ENCODE data around the gene NXF2.
"Not testable (repeated sequence)": the region's sequence is repeated elsewhere in the genome, so short reads cannot be mapped to it uniquely, and the experiment has no call there.

Gene NXF2

GRCh38 chrX:102246893-102247292 lies at the start of gene NXF2:
TSS of gene NXF2 (plus strand) at chrX:102247167. CDS start at chrX:102307079, 59,912 bp downstream.
- not testable (repeated sequence) for H3K27me3 Mint-ChIP-seq; H3K36me3 Mint-ChIP-seq (ENCODE audit: low read depth); H3K4me1 Mint-ChIP-seq (ENCODE audit: low read depth); H3K27ac Mint-ChIP-seq; H3K9me3 Mint-ChIP-seq; H3K4me3 Mint-ChIP-seq

- H3K4me1 Mint-ChIP-seq (ENCODE audit: low read depth); H3K27ac Mint-ChIP-seq; H3K27me3 Mint-ChIP-seq; H3K36me3 Mint-ChIP-seq (ENCODE audit: low read depth); H3K9me3 Mint-ChIP-seq; H3K4me3 Mint-ChIP-seq: not testable (repeated sequence)
Measured at GRCh38 chrX:102207940-102208339, 39.0 kb upstream of the NXF2 start.

- not testable (repeated sequence) for H3K4me3 Mint-ChIP-seq; H3K4me1 Mint-ChIP-seq (ENCODE audit: low read depth); H3K27me3 Mint-ChIP-seq; H3K27ac Mint-ChIP-seq; H3K9me3 Mint-ChIP-seq; H3K36me3 Mint-ChIP-seq (ENCODE audit: low read depth)
Measured at GRCh38 chrX:102214986-102215385, 32.0 kb upstream of the NXF2 start, which contains the start of gene TCP11X1. TSS of gene TCP11X1 (plus strand) at chrX:102215301.

GRCh38 chrX:102216497-102216896 lies 30.5 kb upstream of the NXF2 start:
- H3K27ac Mint-ChIP-seq; H3K4me3 Mint-ChIP-seq; H3K27me3 Mint-ChIP-seq; H3K4me1 Mint-ChIP-seq (ENCODE audit: low read depth); H3K36me3 Mint-ChIP-seq (ENCODE audit: low read depth); H3K9me3 Mint-ChIP-seq: not testable (repeated sequence)

GRCh38 chrX:102235678-102236077 lies 11.3 kb upstream of the NXF2 start:
- H3K4me1 Mint-ChIP-seq (ENCODE audit: low read depth); H3K27ac Mint-ChIP-seq; H3K27me3 Mint-ChIP-seq; H3K36me3 Mint-ChIP-seq (ENCODE audit: low read depth); H3K9me3 Mint-ChIP-seq; H3K4me3 Mint-ChIP-seq: not testable (repeated sequence)

- H3K27ac Mint-ChIP-seq; H3K9me3 Mint-ChIP-seq; H3K4me3 Mint-ChIP-seq; H3K27me3 Mint-ChIP-seq; H3K4me1 Mint-ChIP-seq (ENCODE audit: low read depth); H3K36me3 Mint-ChIP-seq (ENCODE audit: low read depth): not testable (repeated sequence)
Measured at GRCh38 chrX:102240265-102240664, 6.7 kb upstream of the NXF2 start.

- H3K4me3 Mint-ChIP-seq; H3K27me3 Mint-ChIP-seq; H3K36me3 Mint-ChIP-seq (ENCODE audit: low read depth): not testable (repeated sequence)
Measured at GRCh38 chrX:102272231-102272630, 25.3 kb downstream of the NXF2 start.

GRCh38 chrX:102338162-102338561 lies 91.2 kb downstream of the NXF2 start:
- Mint-ChIP-seq H3K4me3 (no peak overlapping the region), H3K9me3 (no peaks in the 10 kb centered on the region), H3K4me1 (ENCODE audit: low read depth) (no peaks in the 10 kb centered on the region), H3K36me3 (ENCODE audit: low read depth) (no peaks in the 10 kb centered on the region), H3K27ac (no peak overlapping the region), H3K27me3 (no peaks in the 10 kb centered on the region)

More at GRCh38 chrX:102272231-102272630, 25.3 kb downstream of the NXF2 start:
- H3K27ac Mint-ChIP-seq; H3K9me3 Mint-ChIP-seq; H3K4me1 Mint-ChIP-seq (ENCODE audit: low read depth): not testable (repeated sequence)

GRCh38 chrX:102339312-102340298 lies 92.6 kb downstream of the NXF2 start:
- H3K36me3 Mint-ChIP-seq (ENCODE audit: low read depth), result no peaks in the 10 kb centered on the region
- H3K9me3 Mint-ChIP-seq, result no peaks in the 10 kb centered on the region
- no peak overlapping the region for H3K27ac Mint-ChIP-seq
- no peaks in the 10 kb centered on the region for H3K4me1 Mint-ChIP-seq (ENCODE audit: low read depth)
- no peak overlapping the region for H3K4me3 Mint-ChIP-seq
- H3K27me3 Mint-ChIP-seq, result no peaks in the 10 kb centered on the region

GRCh38 chrX:102341867-102342266 lies 94.9 kb downstream of the NXF2 start:
- H3K4me3 Mint-ChIP-seq, result no peak overlapping the region
- no peak overlapping the region for H3K27ac Mint-ChIP-seq
- H3K9me3 Mint-ChIP-seq, result no peaks in the 10 kb centered on the region
- no peaks in the 10 kb centered on the region for H3K4me1 Mint-ChIP-seq (ENCODE audit: low read depth)
- H3K27me3 Mint-ChIP-seq, result no peaks in the 10 kb centered on the region
- H3K36me3 Mint-ChIP-seq (ENCODE audit: low read depth), result no peaks in the 10 kb centered on the region

GRCh38 chrX:102345916-102346315 lies 98.9 kb downstream of the NXF2 start:
- Mint-ChIP-seq H3K27me3 (no peaks in the 10 kb centered on the region), H3K9me3 (no peaks in the 10 kb centered on the region), H3K4me1 (ENCODE audit: low read depth) (no peaks in the 10 kb centered on the region), H3K4me3 (no peak overlapping the region), H3K36me3 (ENCODE audit: low read depth) (no peaks in the 10 kb centered on the region), H3K27ac (no peak overlapping the region)

All from stimulated activated naive CD8-positive, alpha-beta T cell treated with anti-CD3 and anti-CD28 coated beads, Interleukin-15, Interleukin-2, amounts not matched to agents 100 ng/mL and 50 ng/mL, for 24 hours (primary cell).